Measurements from ENCODE around the gene CSRP3. TPM values are rescaled to one million over a fixed set of nuclear protein-coding genes. Genes with fewer than 3 reads are reported as not detected.

Gene CSRP3
- polyA plus RNA-seq, 3 donors, result 0.31 TPM; not detected in 2

Other genes with a start within 250 kb of the CSRP3 start
- gene MRGPRX2, start 141.3 kb downstream of the CSRP3 start, polyA plus RNA-seq (ENCODE audit: insufficient read length in 3 of 3), result not detected
- gene ZDHHC13, start 84.8 kb downstream of the CSRP3 start, polyA plus RNA-seq (ENCODE audit: insufficient read length in 3 of 3), result 10 to 100 TPM; 15.9 to 21.5 (median 19.8) TPM
- 10 to 100 TPM in 1 of 3 donors, 1 to 10 TPM in 2; 7.9 to 10.5 (median 9.8) TPM for gene E2F8, start 39.0 kb upstream of the CSRP3 start, polyA plus RNA-seq (ENCODE audit: insufficient read length in 3 of 3)